Measurements from ENCODE around the gene NELFE.

NELFE gene

GRCh38 chr6:31971993-31972708 lies 13.4 kb upstream of the NELFE start, which contains the start of gene DXO:
Gene DXO, minus strand, starts transcription at chr6:31972138. Its CDS starts 463 bp downstream, at chr6:31971675.
- peak; percentile 95 to 97 for DNase-seq

GRCh38 chr6:31971279-31971992 lies 12.7 kb upstream of the NELFE start:
- DNase-seq = no peak

GRCh38 chr6:31970604-31971271 lies 12.0 kb upstream of the NELFE start:
- no peak for DNase-seq

DNA sequence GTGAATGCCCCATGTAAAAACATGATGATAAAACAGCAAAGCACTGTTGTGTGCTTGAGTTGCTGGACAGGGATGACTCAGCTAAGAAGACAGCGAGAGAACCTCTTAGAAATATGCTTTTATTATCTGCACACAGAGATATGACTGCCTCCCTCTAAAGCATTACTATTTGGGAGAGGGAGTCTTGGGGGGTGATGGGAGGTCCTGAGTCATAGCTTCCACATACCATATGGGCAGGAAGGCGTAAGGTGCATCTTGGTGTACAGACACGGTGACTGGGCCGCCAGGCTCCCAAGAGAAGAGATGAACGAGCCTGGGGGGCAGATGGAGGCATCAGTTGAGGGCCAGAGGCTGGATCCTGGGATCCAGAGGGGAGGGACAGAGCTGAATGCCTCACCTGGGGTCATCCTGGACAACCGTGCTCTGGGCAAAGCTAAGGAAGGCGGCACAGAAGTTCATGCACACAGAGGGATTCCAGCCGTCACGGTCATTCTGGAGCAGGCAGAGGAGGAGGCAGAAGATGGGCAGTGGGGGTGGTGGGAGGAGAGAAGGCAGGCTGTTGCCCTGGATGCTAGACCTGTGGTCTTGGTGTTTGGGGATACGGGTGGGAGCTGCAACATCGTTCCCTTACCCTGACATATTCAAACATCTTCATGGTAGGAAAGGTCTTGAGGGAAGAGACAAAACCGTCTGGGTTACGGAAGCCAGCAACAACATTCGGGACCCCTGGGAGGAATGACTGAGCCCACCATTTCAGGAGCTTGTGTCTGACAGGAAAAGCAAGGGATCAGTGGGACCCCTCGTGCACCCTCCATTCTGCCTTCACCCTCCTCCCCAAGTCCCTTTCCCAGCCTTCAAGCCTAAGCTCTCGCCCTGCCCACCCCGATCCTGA lies 11.2 kb upstream of the NELFE start:
- no peak for DNase-seq

- DNase-seq = no peak
Observed at GRCh38 chr6:31968791-31969711, 10.3 kb upstream of the NELFE start.

DNA sequence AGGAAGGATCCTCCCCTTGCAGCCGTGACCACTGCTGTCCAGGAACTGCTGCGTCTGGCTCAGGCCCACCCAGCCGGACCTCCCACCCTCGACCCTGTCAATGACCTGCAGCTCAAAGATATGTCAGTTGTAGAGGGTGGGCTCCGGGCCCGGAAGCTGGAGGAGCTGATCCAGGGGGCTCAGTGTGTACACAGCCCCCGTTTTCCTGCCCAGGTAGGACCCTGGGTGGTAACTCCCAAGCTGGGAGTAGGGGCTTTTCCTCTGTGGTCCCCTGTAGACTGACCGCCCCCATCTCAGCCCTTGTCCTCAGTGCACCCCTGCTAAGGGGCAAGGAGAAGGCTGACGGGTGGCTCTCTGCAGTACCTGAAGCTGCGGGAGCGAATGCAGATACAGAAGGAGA lies 9.6 kb upstream of the NELFE start:
- no peak for DNase-seq

- DNase-seq = no peak
Observed at GRCh38 chr6:31967926-31968320, 9.2 kb upstream of the NELFE start.

DNA sequence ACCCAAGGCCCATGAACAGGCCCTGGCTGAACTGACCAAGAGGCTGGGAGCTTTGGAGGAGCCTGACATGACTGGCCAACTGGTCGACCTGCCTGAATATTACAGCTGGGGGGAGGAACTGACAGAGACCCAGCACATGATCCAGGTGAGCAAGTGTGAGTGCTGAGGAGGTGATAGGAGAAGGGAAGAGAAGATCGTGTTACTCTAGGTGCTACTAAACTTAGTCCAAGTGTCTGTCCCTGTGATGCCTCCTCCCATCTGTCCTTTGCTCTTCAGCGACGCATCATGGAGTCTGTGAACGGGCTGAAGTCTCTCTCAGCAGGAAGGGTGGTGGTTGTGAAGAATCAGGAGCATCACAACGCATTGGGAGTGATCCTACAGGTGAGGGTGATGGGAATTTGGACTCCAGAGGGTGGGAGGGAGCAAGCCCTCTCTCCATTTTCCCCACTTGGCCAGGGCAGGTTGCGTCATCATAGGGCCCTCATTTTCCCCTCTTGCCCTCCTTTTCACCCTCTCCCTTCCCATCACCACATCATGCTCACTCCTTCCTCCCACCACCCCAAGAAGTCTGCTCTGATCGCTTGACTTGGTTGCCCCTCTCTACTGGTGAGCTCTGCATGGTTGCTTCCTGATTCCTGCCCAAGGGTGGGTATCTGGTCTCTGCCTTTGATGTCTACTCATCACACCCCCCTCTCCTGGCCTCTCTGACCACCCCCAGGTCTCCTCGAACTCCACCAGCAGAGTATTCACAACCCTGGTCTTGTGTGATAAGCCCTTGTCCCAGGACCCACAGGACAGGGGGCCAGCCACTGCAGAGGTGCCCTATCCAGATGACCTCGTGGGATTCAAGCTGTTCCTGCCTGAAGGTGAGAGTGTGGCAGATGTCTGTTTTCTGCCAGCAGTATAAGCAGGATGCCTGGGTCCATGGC lies 8.5 kb upstream of the NELFE start:
- DNase-seq = no peak

- no peak for DNase-seq
Observed at GRCh38 chr6:31966506-31966905, 7.7 kb upstream of the NELFE start.

- no peak for DNase-seq
Observed at GRCh38 chr6:31965700-31966099, 6.9 kb upstream of the NELFE start.

DNA sequence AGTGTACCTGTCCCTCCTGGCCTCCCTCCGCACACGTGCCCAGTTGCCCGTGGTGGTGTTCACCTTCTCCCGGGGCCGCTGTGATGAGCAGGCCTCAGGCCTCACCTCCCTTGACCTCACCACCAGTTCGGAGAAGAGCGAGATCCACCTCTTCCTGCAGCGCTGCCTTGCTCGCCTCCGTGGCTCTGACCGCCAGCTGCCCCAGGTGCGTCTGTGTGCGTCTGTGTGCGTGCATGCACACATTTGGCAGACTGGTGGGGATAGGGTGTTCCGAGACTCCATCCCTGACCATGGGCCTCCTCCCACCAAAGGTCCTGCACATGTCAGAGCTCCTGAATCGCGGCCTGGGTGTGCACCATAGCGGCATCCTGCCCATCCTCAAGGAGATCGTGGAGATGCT lies 5.2 kb upstream of the NELFE start:
- DNase-seq = no peak

- no peak for DNase-seq
Observed at GRCh38 chr6:31961616-31962015, 2.8 kb upstream of the NELFE start.

- DNase-seq = no peak
Observed at GRCh38 chr6:31958412-31958740, 395 bp downstream of the NELFE start.

- DNase-seq = no peak
Observed at GRCh38 chr6:31956796-31957195, 2.0 kb downstream of the NELFE start.

DNA sequence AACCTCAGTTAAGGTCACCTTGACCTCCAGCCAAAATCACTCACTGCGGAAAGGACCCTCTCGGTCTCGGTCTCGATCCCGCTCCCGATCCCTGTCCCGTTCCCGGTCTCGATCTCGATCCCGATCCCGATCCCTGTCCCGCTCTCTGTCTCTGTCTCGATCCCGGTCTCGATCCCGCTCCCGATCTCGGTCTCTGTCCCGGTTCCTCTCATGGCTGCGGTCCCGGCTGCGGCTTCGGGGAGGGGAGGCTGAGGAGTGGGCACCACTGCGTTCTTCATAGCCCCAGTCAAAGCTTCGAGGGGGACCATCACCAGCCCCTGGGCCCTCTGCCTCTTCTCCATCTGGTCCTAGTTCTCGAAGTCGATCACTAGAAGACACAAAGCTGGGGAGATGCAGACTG lies 4.3 kb downstream of the NELFE start:
- DNase-seq = no peak

GRCh38 chr6:31952890-31953289 lies 5.9 kb downstream of the NELFE start:
- no peak for DNase-seq

- DNase-seq = peak; percentile 67 to 91
Observed at GRCh38 chr6:31952140-31952805, 6.5 kb downstream of the NELFE start.

DNA sequence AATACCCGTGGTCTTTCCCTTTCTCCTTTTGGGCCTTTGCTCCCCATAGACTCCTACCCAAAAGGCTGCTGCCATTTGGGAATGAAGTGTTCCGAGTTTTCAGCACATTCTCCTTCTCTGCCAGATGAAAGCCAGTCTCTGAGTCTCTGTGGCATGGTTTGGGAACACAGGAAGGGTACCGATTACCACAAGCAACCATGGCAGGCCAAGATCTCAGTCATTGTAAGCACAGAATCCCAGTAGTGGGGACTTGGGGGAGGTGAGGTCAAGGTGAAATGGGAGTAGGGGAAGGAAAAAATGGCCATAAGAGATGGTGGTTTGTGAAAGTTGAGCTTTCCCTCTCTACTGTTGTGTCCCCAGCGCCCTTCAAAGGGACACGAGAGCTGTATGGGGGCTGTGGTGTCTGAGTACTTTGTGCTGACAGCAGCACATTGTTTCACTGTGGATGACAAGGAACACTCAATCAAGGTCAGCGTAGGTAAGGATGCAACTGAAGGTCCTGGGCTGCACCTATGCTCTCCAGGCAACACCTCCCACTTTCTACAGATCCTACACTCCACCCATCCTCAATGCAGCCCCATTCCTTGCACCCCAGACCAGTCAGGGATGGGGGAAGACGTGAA lies 8.7 kb downstream of the NELFE start:
- DNase-seq = no peak

DNA sequence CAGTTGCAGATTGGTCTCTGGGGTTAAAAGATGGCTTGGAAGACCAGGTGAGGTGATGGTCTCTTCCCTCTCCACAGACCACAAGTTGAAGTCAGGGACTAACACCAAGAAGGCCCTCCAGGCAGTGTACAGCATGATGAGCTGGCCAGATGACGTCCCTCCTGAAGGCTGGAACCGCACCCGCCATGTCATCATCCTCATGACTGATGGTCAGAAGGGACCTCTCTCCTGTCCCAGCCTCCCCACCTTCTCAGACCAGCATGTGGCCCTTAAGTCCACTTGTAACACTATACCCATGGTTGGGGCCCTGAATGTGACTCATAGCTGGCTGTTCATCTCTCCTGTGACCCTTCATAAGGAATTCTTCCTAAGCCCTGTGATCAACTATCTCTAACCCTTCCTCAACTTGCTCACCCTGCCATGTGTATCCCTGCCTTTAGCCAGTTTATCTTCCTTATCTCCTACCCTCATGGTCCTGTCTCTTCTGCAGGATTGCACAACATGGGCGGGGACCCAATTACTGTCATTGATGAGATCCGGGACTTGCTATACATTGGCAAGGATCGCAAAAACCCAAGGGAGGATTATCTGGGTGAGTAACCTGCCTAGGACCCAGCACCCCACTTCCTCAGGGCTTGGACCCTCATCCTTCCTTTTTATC lies 9.9 kb downstream of the NELFE start:
- DNase-seq = peak; percentile 57 to 58
